Panc1 (cell line): Measurements from ENCODE around the gene BTBD2.

Experiments used
- CTCF ChIP-seq: fragments of 450-650 bp; IDR thresholded peaks from 2 replicates; pipeline ENCODE4 v1.5.1; 2017; ENCODE audit warnings: mild to moderate bottlenecking
- POLR2AphosphoS5 ChIP-seq: IDR thresholded peaks from 2 replicates; pipeline ENCODE4 v1.6.1; 2012; ENCODE audit warnings: mild to moderate bottlenecking, low read depth, low read length, moderate library complexity
- SIN3A ChIP-seq: IDR thresholded peaks from 2 replicates; pipeline ENCODE4 v1.6.1; 2012; ENCODE audit warnings: low read depth, mild to moderate bottlenecking, low read length, moderate library complexity, borderline replicate concordance; ENCODE audit not compliant: insufficient read depth
- TF ChIP-seq, protein P1 (sequence below), 2 experiments: IDR thresholded peaks; 2 replicates each; pipeline ENCODE4 v1.6.1; 2011 to 2012; ENCODE audit warnings: low read depth in 2 of 2, control low read depth in 1 of 2, low read length in 1 of 2, mild to moderate bottlenecking in 1 of 2, moderate library complexity in 1 of 2; ENCODE audit not compliant: insufficient read depth in 1 of 2

GRCh38 chr19:2050349-2050990 lies 35.0 kb upstream of the BTBD2 start:
- TF ChIP-seq CTCF (no peak), POLR2AphosphoS5 (no peak), SIN3A (no peak)
- TF ChIP-seq, protein P1, sequence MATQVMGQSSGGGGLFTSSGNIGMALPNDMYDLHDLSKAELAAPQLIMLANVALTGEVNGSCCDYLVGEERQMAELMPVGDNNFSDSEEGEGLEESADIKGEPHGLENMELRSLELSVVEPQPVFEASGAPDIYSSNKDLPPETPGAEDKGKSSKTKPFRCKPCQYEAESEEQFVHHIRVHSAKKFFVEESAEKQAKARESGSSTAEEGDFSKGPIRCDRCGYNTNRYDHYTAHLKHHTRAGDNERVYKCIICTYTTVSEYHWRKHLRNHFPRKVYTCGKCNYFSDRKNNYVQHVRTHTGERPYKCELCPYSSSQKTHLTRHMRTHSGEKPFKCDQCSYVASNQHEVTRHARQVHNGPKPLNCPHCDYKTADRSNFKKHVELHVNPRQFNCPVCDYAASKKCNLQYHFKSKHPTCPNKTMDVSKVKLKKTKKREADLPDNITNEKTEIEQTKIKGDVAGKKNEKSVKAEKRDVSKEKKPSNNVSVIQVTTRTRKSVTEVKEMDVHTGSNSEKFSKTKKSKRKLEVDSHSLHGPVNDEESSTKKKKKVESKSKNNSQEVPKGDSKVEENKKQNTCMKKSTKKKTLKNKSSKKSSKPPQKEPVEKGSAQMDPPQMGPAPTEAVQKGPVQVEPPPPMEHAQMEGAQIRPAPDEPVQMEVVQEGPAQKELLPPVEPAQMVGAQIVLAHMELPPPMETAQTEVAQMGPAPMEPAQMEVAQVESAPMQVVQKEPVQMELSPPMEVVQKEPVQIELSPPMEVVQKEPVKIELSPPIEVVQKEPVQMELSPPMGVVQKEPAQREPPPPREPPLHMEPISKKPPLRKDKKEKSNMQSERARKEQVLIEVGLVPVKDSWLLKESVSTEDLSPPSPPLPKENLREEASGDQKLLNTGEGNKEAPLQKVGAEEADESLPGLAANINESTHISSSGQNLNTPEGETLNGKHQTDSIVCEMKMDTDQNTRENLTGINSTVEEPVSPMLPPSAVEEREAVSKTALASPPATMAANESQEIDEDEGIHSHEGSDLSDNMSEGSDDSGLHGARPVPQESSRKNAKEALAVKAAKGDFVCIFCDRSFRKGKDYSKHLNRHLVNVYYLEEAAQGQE (IDR thresholded peaks at IDR 0.05; ENCODE audit: insufficient read depth in 1 of 2, low read depth in 2 of 2, low read length in 1 of 2): no peak
